Right lung (tissue), 5 donors: ENCODE measurements around the gene MTUS2. TPM values are rescaled to one million over a fixed set of nuclear protein-coding genes. Genes with fewer than 3 reads are reported as not detected.
A peak's percentile ranks its signal among the peaks of the same experiment; 100 is the strongest.

Experiments
- DNase-seq, 2 donors: peaks; one replicate each; pipeline ENCODE4 v3.0.0-alpha.2; 2013
- polyA plus RNA-seq, 5 donors: library from polyadenylated mRNA; unstranded; fragments of 120-200 nt; gene quantifications; one replicate each; pipeline versions ENCODE4 v1.2.1 to v1.2.3, GENCODE V29; 2013; ENCODE audit warnings: inconsistent platforms in 1 of 5, low replicate concordance in 1 of 5; ENCODE audit not compliant: insufficient read length in 5 of 5, insufficient read depth in 1 of 5

Gene MTUS2
- polyA plus RNA-seq, 5 donors = 0.19 to 1.6 (median 0.31) TPM

DNA sequence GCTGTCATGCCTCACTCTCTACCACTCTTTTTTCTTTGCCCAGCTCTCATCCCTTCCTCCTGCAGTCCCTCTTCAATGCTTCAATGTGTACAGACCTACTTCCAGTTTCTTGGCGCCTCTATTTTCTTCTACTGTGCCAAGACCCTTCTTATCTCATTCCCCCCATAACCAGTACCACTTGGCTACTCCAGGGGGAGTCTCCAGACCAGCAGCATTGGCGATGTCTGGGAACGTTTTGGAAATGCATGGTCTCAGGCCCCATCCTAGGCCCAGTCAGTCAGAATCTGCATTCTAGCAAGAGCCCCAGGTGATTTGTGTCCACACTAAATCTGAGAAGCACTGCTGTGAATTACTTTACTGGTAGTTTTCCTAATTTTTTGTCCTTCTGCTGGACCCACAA lies 577.1 kb downstream of the MTUS2 start:
- DNase-seq = no peak

GRCh38 chr13:29402166-29402636 lies 582.1 kb downstream of the MTUS2 start:
- DNase-seq = peak; percentile 1 to 21

DNA sequence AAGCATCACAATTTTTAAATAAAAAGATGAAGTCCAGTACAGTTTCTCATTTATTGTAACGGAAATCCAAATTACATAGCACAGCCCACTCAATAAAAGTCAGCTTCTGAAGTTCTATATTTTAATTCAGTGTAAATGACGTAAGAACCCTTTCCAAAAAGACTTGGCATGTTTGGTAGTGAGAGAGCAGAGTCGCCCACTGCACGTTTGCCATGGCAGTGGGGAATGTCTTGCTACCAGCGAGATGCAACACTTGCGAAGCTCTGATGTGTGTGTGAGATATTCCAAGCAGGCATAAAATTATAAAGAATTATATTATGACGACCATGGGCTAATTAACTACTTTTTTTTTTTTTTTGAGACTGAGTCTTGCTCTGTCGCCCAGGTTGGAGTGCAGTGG lies 585.3 kb downstream of the MTUS2 start:
- DNase-seq = no peak

DNA sequence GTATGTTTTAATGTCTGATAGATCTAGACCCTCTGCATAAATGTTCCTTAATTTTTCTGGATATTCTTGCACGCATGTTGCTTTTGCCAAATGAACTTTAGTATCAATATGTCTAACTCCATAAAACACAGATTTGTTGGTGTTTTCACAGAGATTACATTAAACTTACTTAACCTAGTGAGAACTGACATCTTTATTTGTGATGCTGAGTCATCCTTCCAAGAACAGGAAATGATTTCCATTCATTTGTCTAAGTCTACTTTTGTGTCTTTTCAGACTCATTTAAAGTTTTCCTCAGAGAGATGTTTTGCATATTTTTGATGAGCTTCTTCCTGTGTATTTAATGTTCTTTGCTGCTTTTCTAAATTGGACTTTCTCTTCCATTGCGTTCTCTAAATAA lies 591.3 kb downstream of the MTUS2 start:
- DNase-seq = no peak

DNA sequence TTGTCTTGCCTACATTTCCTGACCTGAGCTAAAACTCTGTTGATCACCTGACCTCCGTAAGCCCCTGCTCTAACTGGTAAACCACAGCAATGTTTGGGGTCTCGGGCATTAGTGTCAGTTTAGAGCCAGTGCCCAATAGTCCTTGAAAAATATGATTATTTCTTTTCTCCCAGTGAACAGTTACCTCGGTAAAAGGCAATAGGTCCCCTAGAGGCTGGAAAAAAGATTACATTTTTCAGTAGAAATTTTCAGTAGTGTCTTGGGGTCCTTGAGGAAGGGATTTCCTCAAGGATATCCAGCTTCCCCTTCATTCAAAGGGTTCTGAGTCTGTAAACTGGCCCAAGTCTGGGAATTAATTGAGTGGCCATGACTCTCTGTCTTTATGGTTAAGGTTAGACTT lies 597.9 kb downstream of the MTUS2 start:
- DNase-seq = no peak

DNA sequence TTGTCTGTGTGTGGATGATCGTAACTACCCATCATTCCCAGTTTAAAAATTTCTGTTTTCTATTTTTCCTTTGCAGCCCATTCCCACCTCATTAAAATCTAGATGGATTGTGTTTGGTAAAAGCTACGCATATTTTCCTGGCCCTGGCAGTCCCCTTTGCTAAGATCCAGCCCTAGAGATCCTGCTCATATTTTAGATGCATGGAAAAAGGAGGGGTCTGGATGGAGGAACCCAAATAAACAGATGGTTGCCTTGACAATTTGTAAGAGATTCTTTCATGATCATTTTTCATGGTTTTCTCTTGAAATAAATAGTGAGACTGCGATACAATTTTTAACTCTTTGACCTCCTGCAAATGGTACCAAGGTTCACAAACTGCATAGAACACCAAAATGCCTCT lies 601.0 kb downstream of the MTUS2 start:
- DNase-seq = no peak

DNA sequence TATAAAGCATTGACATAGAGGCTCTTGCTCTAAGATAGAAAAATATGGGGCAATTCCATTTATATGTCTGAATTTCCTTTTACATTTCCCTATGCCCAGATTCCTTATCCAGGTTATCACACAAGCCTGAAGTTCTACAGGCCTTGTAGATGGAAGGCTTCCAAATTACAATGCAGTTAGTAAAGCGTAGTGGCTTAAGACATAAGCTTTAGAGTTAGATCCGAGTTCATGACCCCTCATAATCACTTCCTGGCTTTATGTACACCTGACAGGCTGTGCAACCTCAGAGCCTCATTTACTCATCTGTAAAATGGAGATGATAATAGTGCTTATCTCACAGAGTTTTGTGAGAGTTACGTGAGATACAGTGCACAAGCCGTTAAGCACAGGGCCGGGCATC lies 601.9 kb downstream of the MTUS2 start:
- no peak for DNase-seq

DNA sequence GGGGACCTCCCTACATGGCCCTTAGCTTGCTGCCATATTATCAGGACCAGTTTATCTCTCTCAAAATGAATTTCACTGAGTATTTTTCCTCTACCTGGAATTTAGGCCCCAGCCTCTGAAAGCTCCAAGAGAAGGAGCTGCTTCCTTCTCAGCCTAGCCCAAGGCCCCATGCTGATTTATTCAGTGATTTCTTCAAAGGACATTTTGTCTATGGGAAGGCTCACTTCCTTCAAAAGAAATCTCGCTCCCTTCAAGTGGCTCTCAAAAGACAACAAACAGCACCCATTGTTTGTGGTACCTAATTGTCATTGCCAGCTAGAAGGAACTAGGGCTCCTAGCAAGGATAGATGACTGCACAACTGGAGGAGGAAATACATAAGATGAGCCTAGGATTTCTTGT lies 602.9 kb downstream of the MTUS2 start:
- no peak for DNase-seq

DNA sequence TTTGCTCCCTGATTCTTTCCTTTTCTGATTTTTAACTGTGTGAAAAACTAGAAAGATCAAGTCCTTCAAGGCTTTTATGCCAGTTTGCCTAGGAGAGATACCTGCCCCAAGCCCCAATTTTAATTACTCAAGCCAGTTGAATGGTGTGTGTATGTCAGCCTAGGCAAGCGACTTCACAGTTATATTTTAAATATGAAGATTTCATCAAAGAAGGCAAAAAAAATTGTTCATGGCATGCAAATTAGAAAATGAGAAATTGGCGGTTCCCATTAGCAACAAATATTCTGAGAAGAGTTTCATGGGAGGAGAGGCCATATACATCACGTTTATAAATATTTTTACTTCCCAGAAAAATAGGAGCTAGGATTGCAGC lies 607.8 kb downstream of the MTUS2 start:
- no peak for DNase-seq

DNA sequence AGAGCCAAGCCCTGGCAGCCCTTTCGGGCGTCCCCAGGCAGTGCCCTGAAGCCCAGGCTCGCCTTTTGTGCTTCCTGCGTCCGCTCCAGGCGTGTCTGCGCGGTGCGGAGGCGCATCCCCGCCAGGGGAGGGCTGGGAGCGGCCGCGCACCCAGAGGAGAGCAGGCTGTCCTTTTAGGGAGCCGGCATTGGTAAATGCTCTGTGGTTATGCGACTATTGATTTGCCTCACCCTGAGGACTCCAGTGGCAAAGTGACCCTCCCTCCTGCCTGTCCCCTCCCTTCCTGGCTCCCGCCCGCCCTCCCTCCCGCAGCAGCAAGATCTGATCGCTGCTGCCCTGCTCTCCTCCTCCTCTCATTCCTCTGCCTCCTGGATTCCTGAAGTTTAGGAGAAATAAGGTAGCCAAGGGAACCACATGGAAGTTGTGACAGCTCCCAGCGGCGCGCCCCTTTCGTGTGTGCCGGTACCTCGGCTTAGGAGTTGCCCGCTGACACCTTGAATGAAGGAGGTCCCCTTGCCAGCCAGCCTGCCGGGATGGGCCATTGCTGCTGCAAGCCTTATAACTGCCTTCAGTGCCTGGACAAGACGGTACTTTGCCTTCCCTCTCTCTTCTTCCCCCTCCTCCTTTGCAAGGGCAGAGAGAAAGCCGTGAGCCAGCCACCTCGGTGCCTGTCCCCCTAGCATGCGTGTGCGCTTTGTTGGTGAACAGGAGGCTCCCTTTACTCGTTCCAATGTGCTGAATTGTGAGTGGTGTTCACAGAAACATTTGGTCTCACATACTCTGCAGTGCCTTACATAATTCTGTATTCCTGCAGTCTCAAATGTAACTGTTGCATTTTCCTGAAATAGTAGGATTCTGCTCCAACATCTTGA lies 608.4 kb downstream of the MTUS2 start:
- no peak for DNase-seq

DNA sequence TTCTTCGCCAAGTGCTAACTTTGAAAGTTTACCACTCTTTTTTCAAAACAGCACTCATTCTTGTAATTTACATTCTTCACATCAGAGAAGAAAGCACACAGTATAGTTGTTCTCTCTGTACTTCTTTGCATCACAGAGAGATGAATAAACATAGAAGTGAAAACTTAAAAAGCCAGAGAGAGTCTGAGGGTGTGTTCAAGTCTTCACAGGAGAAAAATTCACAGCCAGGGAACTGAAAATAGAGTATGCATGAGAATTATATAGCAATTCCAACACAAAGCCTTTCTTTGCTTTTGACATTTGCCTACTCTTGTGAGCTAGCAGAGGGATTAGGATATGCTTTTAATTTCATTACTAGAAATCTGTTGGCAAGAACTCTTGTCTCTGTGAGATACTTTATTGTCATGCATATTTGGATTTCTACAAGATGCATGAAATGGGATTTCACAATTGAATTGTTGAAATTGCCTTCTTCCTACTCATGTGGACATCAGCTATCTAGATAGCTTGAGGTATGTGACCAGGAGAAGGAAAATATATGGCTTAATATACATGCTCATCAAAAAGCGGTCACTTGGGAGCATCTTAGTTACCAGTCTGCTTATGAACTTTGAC lies 609.3 kb downstream of the MTUS2 start:
- DNase-seq = no peak

DNA sequence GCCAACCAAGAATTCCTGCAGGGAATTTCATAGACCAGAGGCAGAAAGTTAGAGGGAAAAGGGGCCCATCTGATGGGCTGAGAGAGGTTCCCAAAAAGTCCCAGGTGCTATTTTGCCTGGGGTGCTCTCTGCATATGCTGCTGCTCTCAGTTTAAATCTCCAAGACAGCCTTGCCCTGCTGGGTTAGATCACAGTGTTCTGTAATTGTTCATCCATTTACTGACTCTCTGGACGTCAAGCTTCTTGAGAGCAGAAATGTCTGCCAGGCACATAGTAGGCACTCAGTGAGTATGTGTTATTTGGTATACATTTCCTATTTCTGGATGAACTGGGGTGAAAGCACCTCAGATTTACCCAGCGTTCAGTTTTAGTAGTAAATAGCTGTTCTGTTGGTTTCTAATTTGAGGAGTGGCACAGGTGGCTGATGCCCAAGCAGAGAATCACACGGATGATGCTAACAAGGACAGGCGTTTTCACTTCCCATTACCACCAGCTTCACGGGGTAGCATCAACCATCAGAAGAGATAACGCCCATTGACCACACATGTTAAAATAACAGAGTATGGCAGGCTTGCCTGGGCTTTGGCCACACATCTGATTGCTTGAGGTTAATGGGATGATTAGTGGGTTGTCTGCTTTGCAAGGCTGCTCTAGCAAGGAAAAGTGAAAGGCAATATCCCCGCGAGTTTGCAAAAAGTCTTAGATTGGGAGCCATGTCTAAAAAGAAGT lies 614.2 kb downstream of the MTUS2 start:
- DNase-seq = no peak

DNA sequence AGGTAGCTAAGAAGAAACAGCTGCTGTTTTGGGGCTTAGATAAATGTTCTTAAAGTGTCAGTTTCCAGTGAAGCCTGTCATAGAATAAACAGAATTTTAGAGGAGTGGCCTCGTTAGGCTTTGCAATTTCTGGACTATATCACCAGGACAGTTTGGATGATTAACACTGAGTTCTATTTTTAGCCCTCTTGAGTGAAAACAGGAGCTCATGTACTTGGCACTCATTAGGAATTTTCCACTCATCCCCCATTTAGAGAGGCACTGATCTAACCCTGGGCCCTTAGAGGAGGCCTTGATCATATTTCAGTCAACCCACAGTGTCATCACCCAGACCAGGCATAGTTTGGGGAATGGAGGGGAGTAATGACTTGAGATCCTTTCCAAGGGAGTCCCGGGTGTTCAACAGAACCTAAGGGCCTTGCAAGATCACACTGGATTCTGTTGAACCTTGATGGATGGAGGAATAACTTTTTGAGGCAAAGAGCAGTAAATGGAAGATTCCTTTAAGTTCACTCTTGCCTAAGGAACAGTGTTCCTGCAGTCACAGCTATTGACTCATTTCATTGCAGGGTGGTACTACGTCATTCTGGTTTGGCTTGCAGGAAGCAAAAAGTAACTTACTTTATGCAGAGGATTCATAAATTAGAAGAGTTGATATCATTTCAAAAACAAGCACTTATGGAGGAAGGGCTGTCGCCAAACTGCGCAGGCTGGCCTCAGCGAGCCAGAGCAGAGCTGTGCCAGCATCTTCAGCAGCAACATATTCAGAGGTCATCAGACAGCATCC lies 615.2 kb downstream of the MTUS2 start:
- peak; percentile 49 to 55 for DNase-seq

DNA sequence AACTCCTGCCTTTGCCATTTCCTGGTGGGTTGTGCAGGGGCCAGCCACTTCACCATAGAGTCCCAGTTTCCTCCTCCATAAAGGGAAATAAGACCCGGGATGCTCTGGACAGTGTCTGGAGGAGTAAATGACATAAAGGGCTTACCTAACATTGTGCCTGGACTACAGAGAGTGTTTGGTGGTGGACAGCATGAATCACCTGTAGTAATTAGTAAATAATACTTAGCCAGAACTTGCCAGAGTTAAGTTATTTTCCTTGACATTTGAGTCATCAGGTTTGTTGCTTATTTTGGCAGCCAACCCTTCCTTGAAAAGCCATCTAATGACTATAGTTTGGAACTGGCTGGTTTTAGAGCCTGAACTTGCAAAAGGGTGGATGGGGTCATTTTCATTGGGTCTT lies 616.2 kb downstream of the MTUS2 start:
- no peak for DNase-seq

GRCh38 chr13:29436721-29437280 lies 616.7 kb downstream of the MTUS2 start:
- DNase-seq = peak; percentile 59 to 75

DNA sequence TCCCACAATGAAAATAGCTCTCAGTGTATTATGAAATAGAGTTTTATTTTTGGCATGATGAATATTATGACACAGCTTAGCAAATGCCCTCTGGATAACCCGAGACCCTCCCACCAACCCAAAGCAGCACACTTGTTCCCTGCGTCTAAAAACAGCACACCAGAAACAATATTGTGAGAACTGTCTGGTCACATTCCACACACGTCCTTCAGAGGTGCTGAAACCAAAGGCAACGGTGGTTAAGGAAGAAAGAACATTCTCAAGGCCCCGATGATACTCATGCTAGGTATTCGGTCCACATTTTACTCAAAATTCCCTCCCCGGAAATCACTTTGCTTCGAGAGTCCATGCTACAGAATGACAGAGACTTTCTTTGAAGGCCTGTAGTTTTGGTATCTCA lies 618.6 kb downstream of the MTUS2 start:
- DNase-seq = no peak

GRCh38 chr13:29439601-29440388 lies 619.7 kb downstream of the MTUS2 start:
- no peak for DNase-seq

GRCh38 chr13:29441306-29441705 lies 621.2 kb downstream of the MTUS2 start:
- DNase-seq = no peak

DNA sequence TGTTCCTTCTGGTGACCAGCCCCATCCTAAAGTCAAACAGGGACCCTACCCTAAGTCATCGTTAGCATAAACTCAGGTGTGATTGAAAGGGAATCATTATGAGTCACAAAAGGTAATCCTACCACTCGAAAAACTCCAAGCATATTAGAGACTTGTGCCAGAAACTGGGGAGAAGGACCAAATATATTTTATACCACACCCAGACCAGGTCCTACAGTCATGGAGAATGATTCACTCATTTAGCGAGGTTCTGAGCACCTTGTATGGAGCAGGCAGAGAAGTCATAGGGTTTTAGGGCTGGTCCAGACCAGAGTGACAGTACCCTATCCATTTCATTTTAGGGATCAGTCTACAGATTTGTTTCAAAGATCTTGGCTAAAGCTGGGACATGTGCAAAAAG lies 625.9 kb downstream of the MTUS2 start:
- no peak for DNase-seq

- no peak for DNase-seq
Observed at GRCh38 chr13:29448174-29448573, 628.0 kb downstream of the MTUS2 start.

GRCh38 chr13:29449726-29450125 lies 629.6 kb downstream of the MTUS2 start:
- DNase-seq = no peak
